Upper lobe of left lung (tissue), 6 donors: ENCODE data around the gene LHFPL3. TPM values are rescaled to one million over a fixed set of nuclear protein-coding genes. Genes with fewer than 3 reads are reported as not detected.

ENCODE experiments used
- ATAC-seq, 2 donors: fragments of 200-7000 bp; cut with Tn5 transposase; one replicate each; pipeline ENCODE4 v1.9.1; 2022; ENCODE audit warnings: mild to moderate bottlenecking in 2 of 2, moderate library complexity in 2 of 2; ENCODE audit not compliant: low FRiP score in 2 of 2
- DNase-seq, 2 donors: peaks; one replicate each; pipeline ENCODE4 v3.0.0-alpha.2; 2019 to 2020
- H3K27ac ChIP-seq, 4 donors: fragments of 200-600 bp; sonication (generic); one replicate each; pipeline ENCODE4 v1.5.1; 2016 to 2019
- H3K27me3 ChIP-seq, 4 donors: fragments of 200-600 bp; sonication (generic); one replicate each; pipeline ENCODE4 v1.5.1; 2017 to 2019
- H3K36me3 ChIP-seq, 4 donors: fragments of 200-600 bp; sonication (generic); one replicate each; pipeline ENCODE4 v1.5.1; 2016 to 2019
- H3K4me1 ChIP-seq, 4 donors: fragments of 200-600 bp; sonication (generic); one replicate each; pipeline ENCODE4 v1.5.1; 2018 to 2019
- H3K4me3 ChIP-seq, 4 donors: fragments of 200-600 bp; sonication (generic); one replicate each; pipeline ENCODE4 v1.5.1; 2017 to 2019; ENCODE audit warnings: mild to moderate bottlenecking in 2 of 4, moderate library complexity in 1 of 4
- H3K9me3 ChIP-seq, 4 donors: fragments of 200-600 bp; sonication (generic); one replicate each; pipeline ENCODE4 v1.5.1; 2018 to 2019
- CTCF ChIP-seq, 6 experiments: fragments of 450-650 bp in 4 of 6; fragments of 200-600 bp in 2 of 6; sonication (generic) in 2 of 6; IDR thresholded peaks; one replicate each; pipeline ENCODE4 v1.5.1; 2016 to 2019; ENCODE audit warnings: antibody characterized with exemption in 6 of 6
- EP300 ChIP-seq, 4 donors: sonication (generic); formaldehyde crosslinking; IDR thresholded peaks; one replicate each; pipeline ENCODE4 v1.5.1; 2017; ENCODE audit warnings: antibody characterized with exemption in 4 of 4, control low read depth in 2 of 4
- POLR2A ChIP-seq, 4 donors: fragments of 450-650 bp; IDR thresholded peaks; one replicate each; pipeline ENCODE4 v1.5.1; 2016 to 2017; ENCODE audit warnings: antibody characterized with exemption in 4 of 4, mild to moderate bottlenecking in 2 of 4
- POLR2AphosphoS5 ChIP-seq, 2 donors: sonication (generic); formaldehyde crosslinking; IDR thresholded peaks; one replicate each; pipeline ENCODE4 v1.5.1; 2017; ENCODE audit warnings: antibody characterized with exemption in 2 of 2
- WGBS, 2 donors: methylation state at CpG; one replicate each; pipeline ENCODE4 v1.1.5; 2017 to 2018; 5-methylcytosine and 5-hydroxymethylcytosine counted together
- total RNA-seq, 6 donors: library from RNA; depleted of rRNA in 4 of 6; stranded (reverse); fragments of >200 nt in 4 of 6; gene quantifications; one replicate each; pipeline versions ENCODE4 v1.1.0 to v1.2.1, GENCODE V29; 2016 to 2021
- donor health status: DM: no; HTN: no; CAD: no; lungs with moderate emphysema.
- donor health status: DM: no; HTN: yes; CAD: no; lungs with severe emphysema.

Gene LHFPL3
- total RNA-seq, 6 donors from 2014 or later, result not detected

DNA sequence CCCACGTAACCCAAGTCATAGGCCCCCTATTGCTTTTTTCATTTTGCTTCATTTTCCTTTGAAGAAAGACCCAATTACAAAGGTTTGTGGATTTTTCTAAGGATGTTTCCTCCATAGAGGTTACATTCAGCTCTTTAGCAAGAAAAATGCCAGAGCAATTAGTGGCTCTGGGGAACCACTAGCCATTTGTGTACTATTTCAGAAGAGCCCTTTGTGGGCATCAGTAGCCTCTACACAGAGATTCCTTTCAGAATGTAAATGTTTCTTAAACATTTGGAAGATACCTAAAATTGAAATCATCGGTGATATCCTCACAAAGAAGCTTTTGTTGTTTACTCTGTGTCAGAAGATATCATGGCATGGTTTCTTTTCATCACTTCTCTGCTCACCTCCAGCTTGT lies 394.6 kb downstream of the LHFPL3 start:
- no peaks in the 10 kb centered on the region for H3K4me1 ChIP-seq
- no peaks in the 10 kb centered on the region for H3K9me3 ChIP-seq
- H3K27me3 ChIP-seq, result no peaks in the 10 kb centered on the region
- no peak overlapping the region for H3K4me3 ChIP-seq
- no peak for DNase-seq
- 74 to 88% methylated on average over 2 of the region's 2 CpGs for WGBS, 2 donors
- H3K27ac ChIP-seq, result no peak overlapping the region
- no peak for TF ChIP-seq CTCF (IDR thresholded peaks at IDR 0.05)
- no peak for TF ChIP-seq POLR2A (IDR thresholded peaks at IDR 0.05)
- TF ChIP-seq EP300 (IDR thresholded peaks at IDR 0.05), result no peak
- TF ChIP-seq POLR2AphosphoS5 (IDR thresholded peaks at IDR 0.05), result no peak
- no peaks in the 10 kb centered on the region for H3K36me3 ChIP-seq
- ATAC-seq, result no peak

DNA sequence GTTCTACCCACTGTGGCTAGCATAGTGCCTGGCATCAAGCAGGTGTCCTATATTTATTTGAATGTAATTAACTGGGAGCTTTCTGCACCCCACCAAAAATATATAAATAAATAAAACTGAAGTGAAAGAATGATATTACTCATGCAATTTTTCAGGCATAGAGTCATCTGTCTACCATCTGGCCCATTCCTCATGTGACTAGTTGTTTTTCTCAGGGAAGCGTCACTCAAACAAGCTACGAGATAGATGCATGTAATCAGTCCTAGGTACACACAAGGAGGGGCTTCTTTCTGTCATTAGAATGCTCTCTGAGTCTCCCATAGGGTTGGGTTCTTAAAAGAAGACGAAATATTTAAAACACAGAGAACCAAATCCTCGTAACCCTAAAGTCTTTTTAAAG lies 430.1 kb downstream of the LHFPL3 start:
- no peaks in the 10 kb centered on the region for H3K4me1 ChIP-seq
- 65 to 74% methylated on average over 4 of the region's 4 CpGs for whole genome bisulfite sequencing, 2 donors
- H3K27me3 ChIP-seq, result no peaks in the 10 kb centered on the region
- ATAC-seq (no peak), DNase-seq (no peak)
- no peak overlapping the region for H3K27ac ChIP-seq
- H3K36me3 ChIP-seq, result no peaks in the 10 kb centered on the region
- TF ChIP-seq EP300 (IDR thresholded peaks at IDR 0.05) (no peak), POLR2AphosphoS5 (IDR thresholded peaks at IDR 0.05) (no peak), POLR2A (IDR thresholded peaks at IDR 0.05) (no peak), CTCF (IDR thresholded peaks at IDR 0.05) (no peak)
- H3K4me3 ChIP-seq, result no peak overlapping the region
- H3K9me3 ChIP-seq, result no peaks in the 10 kb centered on the region

DNA sequence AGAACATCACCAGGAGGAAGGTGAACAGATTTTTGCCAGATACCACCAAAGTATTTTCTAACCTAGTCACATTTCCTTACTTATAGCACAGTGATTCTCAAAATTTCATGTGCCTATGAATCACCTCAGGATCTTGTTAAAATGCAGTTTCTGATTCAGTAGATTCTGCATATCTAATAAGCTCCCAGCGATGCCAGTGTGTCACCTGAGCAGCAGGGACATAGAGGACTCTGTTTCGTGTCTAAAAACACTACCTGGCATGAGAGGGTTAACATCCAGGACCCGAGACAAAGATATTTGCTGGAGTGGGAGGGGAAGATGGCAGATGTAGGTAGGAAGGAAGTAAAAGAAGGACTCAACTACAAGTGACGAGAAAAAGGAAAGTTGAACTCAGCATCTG lies 433.5 kb downstream of the LHFPL3 start:
- H3K27me3 ChIP-seq, result no peaks in the 10 kb centered on the region
- no peak overlapping the region for H3K27ac ChIP-seq
- no peak overlapping the region for H3K4me3 ChIP-seq
- no peak for TF ChIP-seq CTCF (IDR thresholded peaks at IDR 0.05)
- TF ChIP-seq EP300 (IDR thresholded peaks at IDR 0.05), result no peak
- H3K4me1 ChIP-seq, result no peaks in the 10 kb centered on the region
- no peaks in the 10 kb centered on the region for H3K9me3 ChIP-seq
- 56 to 58% methylated on average over 4 of the region's 4 CpGs for WGBS, 2 donors
- H3K36me3 ChIP-seq, result no peaks in the 10 kb centered on the region
- no peak for ATAC-seq
- DNase-seq, result no peak

DNA sequence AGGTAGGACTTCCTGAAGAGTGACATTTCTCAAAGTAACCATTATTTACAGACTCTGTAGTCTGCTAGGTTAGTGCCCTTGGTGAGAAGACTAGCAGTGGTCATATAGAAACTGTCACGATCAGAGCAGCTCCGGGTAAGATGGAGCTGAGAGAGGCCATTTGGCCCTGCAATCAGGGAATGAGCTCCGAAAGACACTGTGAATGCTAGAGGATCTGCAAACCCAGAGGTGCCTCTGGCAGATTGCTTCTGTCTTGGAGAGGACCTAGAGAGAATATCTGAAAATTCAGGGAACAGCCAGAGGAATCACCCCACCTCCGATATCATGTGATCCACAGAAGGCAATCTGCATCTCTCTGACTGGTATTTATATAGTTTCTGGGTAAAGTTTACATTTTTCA lies 438.7 kb downstream of the LHFPL3 start:
- Histone ChIP-seq H3K9me3 (no peaks in the 10 kb centered on the region), H3K27me3 (no peaks in the 10 kb centered on the region), H3K36me3 (no peaks in the 10 kb centered on the region), H3K27ac (no peak overlapping the region), H3K4me1 (no peaks in the 10 kb centered on the region), H3K4me3 (no peak overlapping the region)
- WGBS, 2 donors, result 61 to 64% methylated on average over 4 of the region's 4 CpGs
- no peak for DNase-seq
- ATAC-seq, result no peak
- TF ChIP-seq EP300 (IDR thresholded peaks at IDR 0.05), result no peak
- TF ChIP-seq POLR2A (IDR thresholded peaks at IDR 0.05), result no peak
- no peak for TF ChIP-seq POLR2AphosphoS5 (IDR thresholded peaks at IDR 0.05)

- 28 to 46% methylated on average over 4 of the region's 4 CpGs for WGBS, 2 donors
- H3K9me3 ChIP-seq, result no peaks in the 10 kb centered on the region
These were observed 439.6 kb downstream of the LHFPL3 start for GRCh38 chr7:104767826-104768536.

More at GRCh38 chr7:104767826-104768536, 439.6 kb downstream of the LHFPL3 start:
- DNase-seq (no peak), ATAC-seq (no peak)
- no peaks in the 10 kb centered on the region for H3K36me3 ChIP-seq
- H3K4me1 ChIP-seq, result no peaks in the 10 kb centered on the region
- no peak for TF ChIP-seq POLR2AphosphoS5 (IDR thresholded peaks at IDR 0.05)
- TF ChIP-seq EP300 (IDR thresholded peaks at IDR 0.05), result no peak
- no peak for TF ChIP-seq POLR2A (IDR thresholded peaks at IDR 0.05)
- TF ChIP-seq CTCF (IDR thresholded peaks at IDR 0.05), result no peak
- H3K4me3 ChIP-seq, result no peak overlapping the region
- H3K27ac ChIP-seq, result no peak overlapping the region
- no peaks in the 10 kb centered on the region for H3K27me3 ChIP-seq
